22Rv1 (cell line): ENCODE measurements around the gene MAP3K5.

Experiments used
- H3K27ac ChIP-seq: fragments of 450-650 bp; 2 replicates; pipeline ENCODE4 v1.5.1; 2017
- ZFX ChIP-seq: fragments of 450-650 bp; IDR thresholded peaks from 2 replicates; pipeline ENCODE4 v1.6.1; 2017; ENCODE audit warnings: antibody characterized with exemption, borderline replicate concordance
- TF ChIP-seq, protein P1 (sequence below): fragments of 450-650 bp; IDR thresholded peaks from 2 replicates; pipeline ENCODE4 v1.5.1; 2017; ENCODE audit warnings: mild to moderate bottlenecking

The MAP3K5 gene

DNA sequence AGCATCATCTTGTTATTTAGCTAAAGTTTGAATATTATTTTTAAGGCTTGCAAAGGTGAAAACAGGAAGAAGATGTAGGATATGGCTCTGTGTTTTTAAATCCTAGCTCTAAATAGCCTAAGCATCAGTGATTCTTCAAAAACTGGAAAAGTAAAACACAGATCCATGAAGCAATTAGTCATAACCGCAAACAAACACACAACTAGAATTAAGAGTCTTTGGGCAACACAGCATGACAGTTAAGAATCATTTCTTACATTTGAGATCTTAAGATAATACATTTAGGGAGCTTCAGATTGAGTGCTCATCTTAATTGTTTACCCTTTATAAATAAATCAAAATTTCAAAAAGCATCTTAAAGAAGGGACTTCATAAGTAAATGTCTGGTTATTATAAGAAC, 126.2 kb downstream of the MAP3K5 start:
- no peak for TF ChIP-seq ZFX
- TF ChIP-seq, protein P1, sequence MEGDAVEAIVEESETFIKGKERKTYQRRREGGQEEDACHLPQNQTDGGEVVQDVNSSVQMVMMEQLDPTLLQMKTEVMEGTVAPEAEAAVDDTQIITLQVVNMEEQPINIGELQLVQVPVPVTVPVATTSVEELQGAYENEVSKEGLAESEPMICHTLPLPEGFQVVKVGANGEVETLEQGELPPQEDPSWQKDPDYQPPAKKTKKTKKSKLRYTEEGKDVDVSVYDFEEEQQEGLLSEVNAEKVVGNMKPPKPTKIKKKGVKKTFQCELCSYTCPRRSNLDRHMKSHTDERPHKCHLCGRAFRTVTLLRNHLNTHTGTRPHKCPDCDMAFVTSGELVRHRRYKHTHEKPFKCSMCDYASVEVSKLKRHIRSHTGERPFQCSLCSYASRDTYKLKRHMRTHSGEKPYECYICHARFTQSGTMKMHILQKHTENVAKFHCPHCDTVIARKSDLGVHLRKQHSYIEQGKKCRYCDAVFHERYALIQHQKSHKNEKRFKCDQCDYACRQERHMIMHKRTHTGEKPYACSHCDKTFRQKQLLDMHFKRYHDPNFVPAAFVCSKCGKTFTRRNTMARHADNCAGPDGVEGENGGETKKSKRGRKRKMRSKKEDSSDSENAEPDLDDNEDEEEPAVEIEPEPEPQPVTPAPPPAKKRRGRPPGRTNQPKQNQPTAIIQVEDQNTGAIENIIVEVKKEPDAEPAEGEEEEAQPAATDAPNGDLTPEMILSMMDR: no peak
- no peak overlapping the region for H3K27ac ChIP-seq

DNA sequence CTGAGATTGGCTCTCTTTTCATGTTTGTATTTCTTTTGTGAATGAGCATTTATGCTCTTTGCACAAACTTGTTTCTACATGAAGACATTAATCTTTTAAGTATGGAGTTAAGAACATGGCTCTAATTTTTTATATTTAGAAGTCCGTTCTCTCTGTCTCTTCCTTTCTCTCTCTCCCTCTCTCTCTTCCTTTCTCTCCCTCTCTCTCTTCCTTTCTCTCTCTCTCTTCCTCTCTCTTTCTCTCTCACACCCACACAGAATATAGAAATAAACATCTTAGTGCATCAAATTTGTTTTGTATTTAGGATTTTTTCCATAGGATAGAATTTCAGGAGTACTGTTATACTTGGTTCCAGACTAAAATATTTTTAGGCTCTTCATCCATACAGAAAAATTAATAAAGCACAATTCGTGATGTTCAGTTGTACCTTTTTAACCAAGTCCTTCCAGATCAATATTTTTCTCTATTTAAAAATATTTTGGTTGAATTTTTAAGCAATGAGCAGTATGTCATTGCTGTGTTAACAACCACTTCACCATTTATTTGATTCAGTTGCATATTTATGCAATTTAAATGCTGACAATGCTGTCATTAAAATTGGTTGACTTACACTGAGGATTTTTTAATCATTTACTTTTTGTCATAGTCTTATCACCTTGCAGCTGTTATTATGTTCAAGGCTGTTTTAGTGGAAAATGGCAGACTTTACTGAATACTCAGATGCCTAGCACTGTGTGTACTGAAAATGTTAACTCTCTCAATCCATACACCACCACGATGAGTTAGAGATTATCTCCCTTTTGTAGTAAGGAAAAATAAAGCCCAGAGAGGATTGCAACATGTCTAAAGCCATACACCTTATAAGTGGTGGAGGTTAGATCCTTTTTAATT, 129.7 kb downstream of the MAP3K5 start:
- H3K27ac ChIP-seq: no peak overlapping the region
- TF ChIP-seq ZFX: no peak
- TF ChIP-seq, protein P1: no peak

DNA sequence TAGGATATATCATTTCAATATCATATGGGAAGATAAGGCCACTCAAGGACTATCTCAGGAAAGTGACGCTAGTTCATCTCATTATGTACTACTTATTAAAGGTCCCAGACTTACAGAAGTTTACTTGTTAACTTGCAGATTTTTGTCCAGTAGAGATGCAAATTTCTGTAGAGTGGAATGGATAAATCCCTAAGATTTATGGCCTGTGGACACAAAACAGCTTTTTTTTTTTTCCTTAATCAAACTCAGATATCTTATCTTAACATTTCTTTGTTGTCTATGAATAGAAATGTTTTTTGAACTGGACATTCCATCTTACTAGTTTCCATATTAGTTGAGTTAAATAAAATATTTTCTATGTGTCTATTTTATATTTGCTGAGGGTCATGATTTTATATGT, 131.6 kb downstream of the MAP3K5 start:
- no peak overlapping the region for H3K27ac ChIP-seq
- TF ChIP-seq, protein P1: no peak
- TF ChIP-seq ZFX: no peak

DNA sequence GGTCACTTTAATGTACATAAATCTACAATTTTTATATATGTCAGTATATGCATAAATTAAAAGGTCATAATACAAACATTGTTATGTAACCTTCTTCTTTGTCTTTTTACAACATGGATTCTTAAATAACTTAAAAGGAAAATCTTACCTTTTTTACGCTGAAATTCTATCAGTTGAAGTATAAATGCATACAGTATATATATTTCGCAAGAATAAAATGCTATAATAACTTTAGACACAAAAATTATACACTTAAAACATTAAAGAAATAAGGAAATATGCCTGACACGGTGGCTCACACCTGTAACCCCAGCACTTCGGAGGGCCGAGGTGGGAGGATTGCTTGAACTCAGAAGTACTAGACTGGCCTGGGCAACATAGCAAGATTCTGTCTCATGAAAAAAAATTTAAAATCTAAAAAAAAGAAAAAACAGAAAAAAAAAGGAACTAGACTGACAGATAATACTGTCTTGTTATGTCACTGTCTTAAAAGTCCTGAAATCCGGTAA, 132.2 kb downstream of the MAP3K5 start:
- no peak overlapping the region for H3K27ac ChIP-seq
- TF ChIP-seq ZFX: no peak
- TF ChIP-seq, protein P1: no peak

DNA sequence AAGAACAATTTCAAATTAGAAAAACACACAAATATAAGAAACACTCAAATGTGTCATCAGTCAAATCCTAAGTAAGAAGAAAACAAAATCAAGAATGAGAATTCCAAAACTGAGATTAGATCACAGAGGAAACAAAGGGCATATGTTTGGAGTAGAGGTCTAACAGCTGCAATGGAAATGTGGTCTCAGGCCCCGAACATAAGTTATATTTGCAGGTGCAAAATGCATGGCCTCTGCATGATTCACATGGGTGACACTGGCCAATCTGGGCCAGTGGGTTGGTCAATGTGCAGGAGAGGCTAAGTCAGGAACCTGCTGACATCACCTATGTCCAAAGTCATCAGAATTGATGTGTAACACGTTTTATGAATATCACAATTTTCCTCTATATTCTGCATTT, 133.6 kb downstream of the MAP3K5 start:
- TF ChIP-seq ZFX: no peak
- TF ChIP-seq, protein P1: no peak
- H3K27ac ChIP-seq: peak overlapping the region; percentile 81

DNA sequence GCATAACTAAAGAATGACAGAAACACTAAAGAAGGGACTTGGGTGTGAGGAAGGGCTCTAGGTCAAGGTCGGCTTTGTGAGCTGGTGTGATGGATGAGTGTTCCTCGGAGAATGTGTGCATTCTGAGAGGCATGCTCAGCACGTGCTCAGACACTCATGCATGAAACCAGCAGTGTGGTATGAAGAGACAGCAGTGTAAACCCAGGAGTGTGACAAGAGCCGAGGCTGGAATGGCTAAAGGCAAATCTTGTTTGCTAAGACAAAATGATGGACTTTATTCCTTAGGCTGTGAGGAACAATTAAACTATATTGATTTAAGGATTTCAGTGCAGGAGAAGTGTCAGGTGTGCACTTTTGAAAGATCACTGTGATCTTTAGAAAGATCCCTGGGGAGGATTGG, 134.6 kb downstream of the MAP3K5 start:
- no peak for TF ChIP-seq ZFX
- TF ChIP-seq, protein P1: no peak

DNA sequence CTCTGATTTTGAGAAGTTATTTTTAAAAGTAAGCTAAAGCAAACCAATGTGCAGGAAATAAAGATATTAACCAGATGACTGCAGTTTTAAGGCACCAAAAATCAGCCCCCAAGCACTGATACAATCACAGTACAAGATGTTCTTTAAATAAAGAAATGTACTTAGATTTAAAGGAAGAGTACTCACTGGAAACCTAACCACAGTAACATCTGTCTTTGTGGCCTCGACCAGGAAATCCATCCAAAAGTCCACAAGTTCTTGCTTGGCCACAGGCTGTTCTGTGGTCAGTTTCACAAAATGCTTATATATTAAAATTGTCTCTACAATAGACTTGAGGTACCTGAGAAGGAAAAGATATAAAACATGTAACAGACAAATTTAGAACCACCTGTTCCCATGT, 136.2 kb downstream of the MAP3K5 start:
- TF ChIP-seq ZFX: no peak
- TF ChIP-seq, protein P1: no peak
- peak overlapping the region; percentile 81 for H3K27ac ChIP-seq

More for the DNA sequence above, 134.6 kb downstream of the MAP3K5 start:
- H3K27ac ChIP-seq: peak overlapping the region; percentile 81
